Esophagus squamous epithelium (tissue), 4 donors: ENCODE results near the gene FRMD7.
"Not testable (repeated sequence)": the region's sequence is repeated elsewhere in the genome, so short reads cannot be mapped to it uniquely, and the experiment has no call there.

ENCODE experiments used
- CTCF ChIP-seq, 6 experiments: fragments of 450-650 bp in 4 of 6; fragments of 200-600 bp in 2 of 6; sonication (generic) in 2 of 6; IDR thresholded peaks; one replicate each; pipeline ENCODE4 v1.5.1; 2016 to 2019; ENCODE audit warnings: antibody characterized with exemption in 6 of 6, mild to moderate bottlenecking in 4 of 6, moderate library complexity in 4 of 6
- POLR2A ChIP-seq, 4 donors: fragments of 450-650 bp; IDR thresholded peaks; one replicate each; pipeline ENCODE4 v1.6.1; 2017; ENCODE audit warnings: antibody characterized with exemption in 4 of 4, mild to moderate bottlenecking in 4 of 4, moderate library complexity in 3 of 4

- not testable (repeated sequence) for TF ChIP-seq CTCF, POLR2A (IDR thresholded peaks at IDR 0.05)
Measured at GRCh38 chrX:132163094-132163493, 35.3 kb upstream of the FRMD7 start.
